ENCODE results near the gene CCND2. TPM values are rescaled to one million over a fixed set of nuclear protein-coding genes. Genes with fewer than 3 reads are reported as not detected.

Gene CCND2
- total and polyA plus RNA-seq, 11 donors, result 48.0 to 620 (median 208) TPM

GRCh38 chr12:4239746-4240145 lies 33.8 kb upstream of the CCND2 start:
- Histone ChIP-seq H3K36me3 (no peaks in the 10 kb centered on the region), H3K27me3 (peaks cover 0 to 17% (median 0%) of the 10 kb centered on the region in 9 donors), H3K27ac (no peak overlapping the region), H3K9me3 (peaks cover 0 to 36% (median 13%) of the 10 kb centered on the region in 12 donors), H3K4me3 (no peak overlapping the region), H3K4me1 (no peaks in the 10 kb centered on the region)
- DNase-seq (no peak), ATAC-seq (no peak)
- TF ChIP-seq POLR2A (IDR thresholded peaks at IDR 0.05), result no peak
- TF ChIP-seq, protein P1, sequence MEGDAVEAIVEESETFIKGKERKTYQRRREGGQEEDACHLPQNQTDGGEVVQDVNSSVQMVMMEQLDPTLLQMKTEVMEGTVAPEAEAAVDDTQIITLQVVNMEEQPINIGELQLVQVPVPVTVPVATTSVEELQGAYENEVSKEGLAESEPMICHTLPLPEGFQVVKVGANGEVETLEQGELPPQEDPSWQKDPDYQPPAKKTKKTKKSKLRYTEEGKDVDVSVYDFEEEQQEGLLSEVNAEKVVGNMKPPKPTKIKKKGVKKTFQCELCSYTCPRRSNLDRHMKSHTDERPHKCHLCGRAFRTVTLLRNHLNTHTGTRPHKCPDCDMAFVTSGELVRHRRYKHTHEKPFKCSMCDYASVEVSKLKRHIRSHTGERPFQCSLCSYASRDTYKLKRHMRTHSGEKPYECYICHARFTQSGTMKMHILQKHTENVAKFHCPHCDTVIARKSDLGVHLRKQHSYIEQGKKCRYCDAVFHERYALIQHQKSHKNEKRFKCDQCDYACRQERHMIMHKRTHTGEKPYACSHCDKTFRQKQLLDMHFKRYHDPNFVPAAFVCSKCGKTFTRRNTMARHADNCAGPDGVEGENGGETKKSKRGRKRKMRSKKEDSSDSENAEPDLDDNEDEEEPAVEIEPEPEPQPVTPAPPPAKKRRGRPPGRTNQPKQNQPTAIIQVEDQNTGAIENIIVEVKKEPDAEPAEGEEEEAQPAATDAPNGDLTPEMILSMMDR (IDR thresholded peaks at IDR 0.05), result no peak
- intact Hi-C loops (cut with DNase I), result no loop called here
- 82 to 97% (median 94%) methylated on average over 3 to 4 of the region's 4 CpGs for WGBS, 4 donors

- H3K9me3 ChIP-seq, result peaks cover 0 to 31% (median 13%) of the 10 kb centered on the region in 12 donors
- WGBS, 4 donors, result 73 to 92% (median 78%) methylated on average over 2 to 5 of the region's 5 CpGs
- H3K27ac ChIP-seq, result no peak overlapping the region
- no peaks in the 10 kb centered on the region for H3K36me3 ChIP-seq
- intact Hi-C loops (cut with DNase I), result no loop called here
- DNase-seq (no peak), ATAC-seq (no peak)
- TF ChIP-seq POLR2A (IDR thresholded peaks at IDR 0.05), result no peak
- TF ChIP-seq, protein P1 (IDR thresholded peaks at IDR 0.05), result no peak
- H3K4me3 ChIP-seq, result no peak overlapping the region
- H3K27me3 ChIP-seq, result peaks cover 0 to 17% (median 0%) of the 10 kb centered on the region in 9 donors
- no peaks in the 10 kb centered on the region for H3K4me1 ChIP-seq
These were observed 33.3 kb upstream of the CCND2 start for GRCh38 chr12:4240161-4240783.

DNA sequence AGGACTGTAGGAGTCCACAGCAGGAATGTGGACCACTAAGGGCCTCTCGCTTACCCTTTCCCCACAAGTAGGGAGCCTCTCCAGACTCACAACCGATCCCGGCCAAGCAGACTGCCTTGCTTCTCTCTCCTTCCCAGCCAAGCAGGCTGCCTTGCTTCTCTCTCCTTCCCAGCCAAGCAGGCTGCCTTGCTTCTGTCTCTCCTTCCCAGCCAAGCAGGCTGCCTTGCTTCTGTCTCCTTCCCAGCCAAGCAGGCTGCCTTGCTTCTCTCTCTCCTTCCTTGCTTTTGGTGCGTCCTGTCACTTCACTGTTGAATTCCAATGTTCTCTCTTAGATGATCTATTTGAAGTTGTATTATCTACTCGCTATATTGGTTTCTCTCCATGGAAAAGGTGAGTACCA lies 32.6 kb upstream of the CCND2 start:
- Histone ChIP-seq H3K4me3 (no peak overlapping the region), H3K4me1 (no peaks in the 10 kb centered on the region), H3K27ac (no peak overlapping the region), H3K9me3 (peaks cover 0 to 30% (median 13%) of the 10 kb centered on the region in 12 donors), H3K27me3 (peaks cover 0 to 17% (median 0%) of the 10 kb centered on the region in 9 donors), H3K36me3 (no peaks in the 10 kb centered on the region)
- DNase-seq (no peak), ATAC-seq (no peak)
- intact Hi-C loops (cut with DNase I), result no loop called here
- TF ChIP-seq, protein P1 (IDR thresholded peaks at IDR 0.05), result no peak
- no peak for TF ChIP-seq POLR2A (IDR thresholded peaks at IDR 0.05)
- 86 to 91% (median 90%) methylated on average over 5 of the region's 5 CpGs for WGBS, 4 donors

DNA sequence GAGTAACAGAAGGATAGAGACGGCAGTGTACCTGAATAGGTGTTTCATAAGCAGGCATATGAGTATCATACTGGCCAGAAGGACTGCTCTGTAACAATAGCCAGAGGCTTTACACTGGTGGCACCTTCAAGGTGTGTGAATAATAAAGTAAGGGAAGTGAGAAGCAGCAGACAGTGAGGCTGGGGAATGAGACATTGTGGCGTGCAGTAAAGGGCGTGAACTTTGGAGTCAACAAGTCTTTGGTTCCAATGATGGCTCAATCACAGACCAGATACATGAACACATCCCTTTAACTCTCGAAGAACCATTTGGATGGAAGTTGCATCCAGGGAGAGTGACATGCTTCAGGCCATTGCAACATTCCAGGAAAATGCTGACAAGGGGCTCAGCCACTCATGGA lies 32.0 kb upstream of the CCND2 start:
- whole genome bisulfite sequencing, 4 donors, result 82 to 89% (median 87%) methylated on average over 4 of the region's 4 CpGs
- intact Hi-C loops (cut with DNase I), result no loop called here
- H3K4me1 ChIP-seq, result no peaks in the 10 kb centered on the region
- no peaks in the 10 kb centered on the region for H3K36me3 ChIP-seq
- no peak overlapping the region for H3K27ac ChIP-seq
- TF ChIP-seq, protein P1 (IDR thresholded peaks at IDR 0.05), result no peak
- no peak for TF ChIP-seq POLR2A (IDR thresholded peaks at IDR 0.05)
- H3K4me3 ChIP-seq, result no peak overlapping the region
- ATAC-seq (no peak), DNase-seq (no peak)
- peaks cover 0 to 17% (median 0%) of the 10 kb centered on the region in 9 donors for H3K27me3 ChIP-seq
- H3K9me3 ChIP-seq, result peaks cover 0 to 24% (median 13%) of the 10 kb centered on the region in 12 donors
